ENCODE data around the gene SLC5A5.

Gene SLC5A5

DNA sequence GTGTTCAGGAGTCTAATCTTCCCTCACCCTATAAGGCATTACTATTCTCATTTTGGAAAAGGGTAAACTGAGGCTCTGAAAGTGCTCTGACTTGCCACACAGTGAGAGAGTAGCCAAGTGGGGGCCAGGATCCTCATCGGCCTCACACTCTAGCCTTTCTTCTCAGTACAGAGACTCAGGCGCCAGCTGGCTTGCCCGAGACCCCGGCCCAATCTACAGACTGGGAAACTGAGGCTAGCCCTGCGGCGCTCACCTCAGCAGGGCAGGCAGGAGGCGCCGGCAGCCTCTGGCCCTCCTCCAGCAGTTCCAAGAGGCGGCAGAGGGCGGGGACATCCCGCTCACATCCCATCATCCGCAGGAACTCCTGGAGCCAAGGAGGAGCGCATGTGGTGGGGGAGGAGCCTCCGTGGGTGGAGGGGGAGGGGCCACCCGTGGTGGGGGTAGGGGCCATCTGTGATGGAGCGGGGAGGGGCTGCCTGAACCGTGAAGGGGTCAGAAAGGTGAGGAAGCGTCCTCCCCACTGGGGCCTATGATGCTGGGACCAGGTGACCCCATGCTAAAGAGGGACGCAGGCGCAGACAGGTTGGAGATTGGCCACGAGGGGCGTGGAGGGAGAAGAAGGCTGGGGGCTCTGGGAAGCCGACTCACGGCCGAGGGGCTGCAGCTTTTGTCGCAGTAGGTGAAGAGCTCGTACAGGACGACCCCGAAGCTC, 41.7 kb upstream of the SLC5A5 start:
- Histone ChIP-seq H3K9me3 (ENCODE audit: insufficient read depth, low read depth, low read length) (no peaks in the 10 kb centered on the region), H3K4me2 (ENCODE audit: low read depth, low read length, poor library complexity, severe bottlenecking) (no peak overlapping the region), H4K20me1 (ENCODE audit: insufficient read depth, low read length, poor library complexity, severe bottlenecking) (no peaks in the 10 kb centered on the region), H3F3A (ENCODE audit: low read depth) (no peaks in the 10 kb centered on the region), H3K36me3 (ENCODE audit: insufficient read depth, low read length) (peaks cover 21% of the 10 kb centered on the region; the same call in 1 of the 2 replicates), H3K9ac (ENCODE audit: low read depth, low read length, poor library complexity, severe bottlenecking) (no peak overlapping the region), H3K27me3 (ENCODE audit: insufficient read depth, low read length, poor library complexity, severe bottlenecking) (no peaks in the 10 kb centered on the region), H3K4me1 (ENCODE audit: insufficient read depth, low read length, poor library complexity, severe bottlenecking) (no peaks in the 10 kb centered on the region), H3K4me3 (ENCODE audit: low read length, poor library complexity, severe bottlenecking) (no peak overlapping the region), H2AFZ (ENCODE audit: low read length) (no peak overlapping the region), H3K79me2 (ENCODE audit: insufficient read depth, low read length) (no peaks in the 10 kb centered on the region), H3K9me2 (replicated peaks; ENCODE audit: low read depth, low read length) (no peaks in the 10 kb centered on the region)
- TF ChIP-seq EZH2phosphoT487 (IDR thresholded peaks at IDR 0.05; ENCODE audit: borderline replicate concordance) = no peak
- TF ChIP-seq, protein P1, sequence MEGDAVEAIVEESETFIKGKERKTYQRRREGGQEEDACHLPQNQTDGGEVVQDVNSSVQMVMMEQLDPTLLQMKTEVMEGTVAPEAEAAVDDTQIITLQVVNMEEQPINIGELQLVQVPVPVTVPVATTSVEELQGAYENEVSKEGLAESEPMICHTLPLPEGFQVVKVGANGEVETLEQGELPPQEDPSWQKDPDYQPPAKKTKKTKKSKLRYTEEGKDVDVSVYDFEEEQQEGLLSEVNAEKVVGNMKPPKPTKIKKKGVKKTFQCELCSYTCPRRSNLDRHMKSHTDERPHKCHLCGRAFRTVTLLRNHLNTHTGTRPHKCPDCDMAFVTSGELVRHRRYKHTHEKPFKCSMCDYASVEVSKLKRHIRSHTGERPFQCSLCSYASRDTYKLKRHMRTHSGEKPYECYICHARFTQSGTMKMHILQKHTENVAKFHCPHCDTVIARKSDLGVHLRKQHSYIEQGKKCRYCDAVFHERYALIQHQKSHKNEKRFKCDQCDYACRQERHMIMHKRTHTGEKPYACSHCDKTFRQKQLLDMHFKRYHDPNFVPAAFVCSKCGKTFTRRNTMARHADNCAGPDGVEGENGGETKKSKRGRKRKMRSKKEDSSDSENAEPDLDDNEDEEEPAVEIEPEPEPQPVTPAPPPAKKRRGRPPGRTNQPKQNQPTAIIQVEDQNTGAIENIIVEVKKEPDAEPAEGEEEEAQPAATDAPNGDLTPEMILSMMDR (conservative IDR thresholded peaks at IDR 0.05; ENCODE audit: low read length) = no peak

DNA sequence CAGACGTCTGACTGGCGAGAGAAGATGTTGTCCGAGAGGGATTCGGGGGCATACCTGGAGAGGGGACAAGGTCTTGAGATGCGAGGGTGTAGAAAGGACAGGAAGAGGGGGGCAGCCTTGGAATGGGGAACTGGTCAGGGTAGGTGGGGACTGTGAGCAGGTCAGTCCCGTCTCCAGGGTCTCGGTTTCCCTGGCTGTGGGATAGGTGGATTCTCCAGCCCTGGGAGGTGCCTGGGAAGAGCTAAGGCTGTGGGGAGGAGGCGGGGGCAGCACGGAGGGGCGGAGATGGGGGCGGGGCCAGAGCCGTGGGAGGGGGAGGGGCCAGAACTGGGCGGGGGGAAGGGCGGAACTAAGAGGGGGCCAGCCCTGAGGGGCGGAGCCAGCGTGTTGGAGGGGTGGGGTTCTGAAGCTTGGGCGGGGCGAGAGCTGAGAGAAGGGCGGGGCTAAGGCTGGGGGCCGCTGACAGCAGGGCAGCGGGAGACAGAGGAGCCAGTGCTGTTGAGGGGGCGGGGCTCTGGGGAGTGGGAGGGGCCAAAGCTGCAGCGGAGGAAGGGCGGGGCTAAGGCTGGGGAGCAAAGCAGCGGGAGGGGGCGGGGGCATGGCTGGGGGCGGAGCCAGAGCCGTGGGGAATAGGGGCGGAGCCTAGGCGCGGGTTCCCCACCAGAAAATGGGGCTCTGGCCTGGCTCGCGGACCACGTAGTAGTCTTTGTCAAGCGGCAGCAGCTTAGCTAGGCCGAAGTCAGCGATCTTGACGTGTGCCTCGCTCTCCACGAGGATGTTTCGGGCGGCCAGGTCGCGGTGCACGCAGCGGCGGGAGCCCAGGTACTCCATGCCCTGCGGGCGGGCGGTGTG, 41.0 kb upstream of the SLC5A5 start:
- no peak overlapping the region for H2AFZ ChIP-seq (ENCODE audit: low read length)
- no peaks in the 10 kb centered on the region for H4K20me1 ChIP-seq (ENCODE audit: insufficient read depth, low read length, poor library complexity, severe bottlenecking)
- no peaks in the 10 kb centered on the region for H3K9me3 ChIP-seq (ENCODE audit: insufficient read depth, low read depth, low read length)
- H3K9ac ChIP-seq (ENCODE audit: low read depth, low read length, poor library complexity, severe bottlenecking) = no peak overlapping the region
- H3K4me1 ChIP-seq (ENCODE audit: insufficient read depth, low read length, poor library complexity, severe bottlenecking) = peaks cover 3% of the 10 kb centered on the region
- peaks cover 21% of the 10 kb centered on the region; the same call in 1 of the 2 replicates for H3K36me3 ChIP-seq (ENCODE audit: insufficient read depth, low read length)
- H3F3A ChIP-seq (ENCODE audit: low read depth) = no peaks in the 10 kb centered on the region
- no peaks in the 10 kb centered on the region for H3K27me3 ChIP-seq (ENCODE audit: insufficient read depth, low read length, poor library complexity, severe bottlenecking)
- H3K9me2 ChIP-seq (replicated peaks; ENCODE audit: low read depth, low read length) = no peaks in the 10 kb centered on the region
- TF ChIP-seq EZH2phosphoT487 (IDR thresholded peaks at IDR 0.05; ENCODE audit: borderline replicate concordance) = no peak
- TF ChIP-seq, protein P1 (conservative IDR thresholded peaks at IDR 0.05; ENCODE audit: low read length) = no peak
- no peak overlapping the region for H3K4me2 ChIP-seq (ENCODE audit: low read depth, low read length, poor library complexity, severe bottlenecking)
- no peak overlapping the region for H3K4me3 ChIP-seq (ENCODE audit: low read length, poor library complexity, severe bottlenecking)
- no peaks in the 10 kb centered on the region for H3K79me2 ChIP-seq (ENCODE audit: insufficient read depth, low read length)

DNA sequence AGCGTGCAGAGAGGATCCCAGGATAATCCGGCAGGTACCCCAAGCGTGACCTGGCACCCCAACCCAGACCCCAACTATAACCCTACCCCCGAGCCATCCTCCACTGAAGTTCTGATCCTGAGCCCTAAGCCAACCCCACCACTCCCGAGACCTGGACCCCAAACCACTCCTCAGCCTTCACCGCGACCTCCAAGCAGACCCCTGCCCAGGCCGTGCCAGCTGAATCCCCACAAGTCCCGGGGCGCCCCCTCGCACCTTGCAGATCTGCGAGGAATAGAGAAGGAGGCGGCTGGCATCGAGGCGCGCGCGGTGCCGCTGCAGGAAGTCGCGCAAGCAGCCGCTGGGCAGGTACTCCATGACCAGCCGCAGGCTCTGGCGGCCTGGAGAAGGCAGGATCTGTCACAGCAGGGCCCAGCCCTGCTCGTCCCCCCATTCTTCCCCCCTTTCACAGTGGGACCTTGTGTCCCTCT, 40.3 kb upstream of the SLC5A5 start:
- Histone ChIP-seq H3K27me3 (ENCODE audit: insufficient read depth, low read length, poor library complexity, severe bottlenecking) (no peaks in the 10 kb centered on the region), H3K9me3 (ENCODE audit: insufficient read depth, low read depth, low read length) (no peaks in the 10 kb centered on the region), H4K20me1 (ENCODE audit: insufficient read depth, low read length, poor library complexity, severe bottlenecking) (no peaks in the 10 kb centered on the region), H2AFZ (ENCODE audit: low read length) (no peak overlapping the region), H3F3A (ENCODE audit: low read depth) (no peaks in the 10 kb centered on the region), H3K9me2 (replicated peaks; ENCODE audit: low read depth, low read length) (no peaks in the 10 kb centered on the region), H3K4me2 (ENCODE audit: low read depth, low read length, poor library complexity, severe bottlenecking) (no peak overlapping the region), H3K79me2 (ENCODE audit: insufficient read depth, low read length) (no peaks in the 10 kb centered on the region), H3K4me3 (ENCODE audit: low read length, poor library complexity, severe bottlenecking) (no peak overlapping the region), H3K36me3 (ENCODE audit: insufficient read depth, low read length) (peaks cover 21% of the 10 kb centered on the region; the same call in 1 of the 2 replicates), H3K4me1 (ENCODE audit: insufficient read depth, low read length, poor library complexity, severe bottlenecking) (peaks cover 3% of the 10 kb centered on the region), H3K9ac (ENCODE audit: low read depth, low read length, poor library complexity, severe bottlenecking) (no peak overlapping the region)
- TF ChIP-seq EZH2phosphoT487 (IDR thresholded peaks at IDR 0.05; ENCODE audit: borderline replicate concordance) = no peak
- TF ChIP-seq, protein P1 (conservative IDR thresholded peaks at IDR 0.05; ENCODE audit: low read length) = no peak
